Activated T-helper 1 cell treated with Interleukin-2 at 50 U/mL for 16 hours (primary cell): ENCODE measurements around the gene CABLES2.

Experiments
- DNase-seq: peaks from one replicate; pipeline ENCODE4 v3.0.0-alpha.2; 2020; ENCODE audit warnings: low read depth

Gene CABLES2

DNA sequence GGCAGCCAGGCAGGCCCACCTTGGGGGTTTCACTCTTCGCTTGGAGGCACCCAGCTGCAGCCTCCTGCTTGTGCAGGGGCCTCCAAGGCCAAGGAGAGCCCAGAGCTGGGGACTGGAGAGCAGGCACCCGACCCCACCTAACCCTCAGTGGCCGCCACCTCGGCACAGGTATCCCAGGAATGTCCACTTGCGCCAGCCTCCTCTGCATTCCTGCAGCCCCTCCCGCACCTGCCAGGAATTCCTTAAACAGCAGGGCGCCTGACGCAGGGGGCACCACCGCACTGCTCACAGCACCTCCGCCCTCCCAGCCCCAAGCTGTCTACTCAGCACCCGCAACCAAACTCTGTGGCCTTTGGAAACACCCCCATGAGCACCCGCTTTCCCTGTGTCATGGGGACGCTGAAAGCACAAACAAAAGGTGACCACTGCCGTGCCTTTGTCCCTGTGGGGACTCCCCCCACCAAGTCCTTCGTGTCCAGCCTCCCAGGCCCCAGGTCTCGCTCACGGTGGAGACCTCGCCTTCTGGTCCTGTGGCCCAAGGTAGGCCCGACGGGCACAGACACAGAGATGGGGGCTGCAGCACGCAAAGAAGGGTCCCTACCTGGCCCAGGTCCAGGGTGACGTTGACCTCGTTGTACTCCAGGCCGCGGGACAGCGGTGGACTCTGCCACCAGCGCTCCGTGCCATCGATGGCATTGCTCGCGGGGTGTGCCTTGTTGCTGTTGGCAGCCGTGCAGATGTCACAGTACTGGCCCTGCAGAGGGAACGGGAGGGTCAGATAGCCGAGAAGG, 45.1 kb downstream of the CABLES2 start:
- no peak for DNase-seq

DNA sequence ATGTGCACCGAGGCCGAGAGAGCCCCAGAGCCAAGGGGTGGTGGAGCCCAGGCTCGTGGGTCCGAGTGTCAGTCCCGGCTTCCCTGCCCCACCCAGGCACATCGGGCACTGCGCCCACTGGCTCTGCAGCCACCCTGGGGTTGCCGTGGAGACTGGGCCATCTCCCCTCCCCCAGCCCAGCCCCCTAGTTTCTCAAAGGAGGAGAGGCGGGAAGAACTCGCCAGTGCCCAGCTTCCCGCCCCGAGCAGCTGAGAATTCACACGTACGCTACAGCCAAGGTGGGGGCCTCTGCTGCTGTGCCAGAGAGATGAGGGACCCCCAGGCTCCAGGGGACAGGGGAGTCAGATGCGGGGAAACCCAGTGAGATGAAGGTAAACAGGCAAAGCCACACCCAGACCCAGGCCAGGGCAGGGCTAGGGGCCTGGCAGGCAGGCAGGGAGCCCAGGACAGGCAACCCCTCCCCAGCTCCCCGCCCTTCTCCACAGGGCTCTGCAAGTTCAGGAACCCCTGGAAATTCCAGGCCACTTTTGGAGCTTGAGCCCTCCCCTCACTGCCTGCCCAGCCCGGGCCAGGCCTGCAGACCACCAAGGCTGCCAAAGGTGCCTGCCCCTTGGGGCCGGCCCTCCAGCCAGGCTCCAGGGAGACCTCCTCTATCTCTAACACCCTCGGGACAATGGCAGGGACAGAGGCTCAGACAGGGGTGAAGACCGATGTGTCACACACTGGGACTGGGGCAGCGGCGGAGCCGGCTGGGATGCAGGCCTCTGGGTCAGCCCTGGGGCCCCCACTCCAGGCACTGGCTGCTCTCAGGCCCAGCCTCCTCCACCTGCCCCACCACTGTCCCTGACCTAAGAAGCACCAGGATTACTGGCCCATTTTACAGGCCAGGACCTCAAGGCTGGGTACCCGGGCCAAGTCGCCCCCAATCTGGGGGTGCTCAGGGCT, 46.0 kb downstream of the CABLES2 start:
- DNase-seq: no peak

DNA sequence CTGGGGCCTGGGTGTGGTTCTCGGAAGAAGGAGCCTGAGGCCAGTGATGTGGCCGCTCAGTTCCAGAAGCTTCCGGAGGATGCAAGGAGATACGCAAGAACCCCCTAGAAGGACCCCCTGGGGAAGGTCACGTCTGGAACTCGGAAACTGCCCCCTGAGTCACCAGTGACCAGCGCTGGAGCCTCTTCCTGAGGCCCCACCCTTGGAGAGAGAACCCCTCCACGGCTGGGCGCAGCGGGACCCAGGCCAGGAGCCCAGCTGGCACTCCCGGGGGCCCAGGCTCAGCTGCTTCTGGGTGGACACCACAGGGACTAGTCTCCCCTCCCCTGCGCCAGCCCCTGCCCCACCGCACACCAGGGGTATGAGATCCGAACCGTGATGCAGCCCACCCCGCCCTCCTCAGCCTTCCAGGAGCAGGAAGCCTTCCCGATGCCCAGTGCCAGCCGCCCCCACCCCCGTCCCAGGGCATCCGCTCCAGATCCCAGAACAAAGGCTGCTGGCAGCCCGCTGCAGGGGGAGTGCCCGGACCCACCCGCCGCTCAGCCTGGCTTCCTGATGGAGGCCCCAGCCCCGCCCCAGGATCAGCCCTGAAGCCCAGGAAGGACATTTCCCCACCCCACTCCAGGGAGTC, 47.5 kb downstream of the CABLES2 start:
- DNase-seq: no peak

DNA sequence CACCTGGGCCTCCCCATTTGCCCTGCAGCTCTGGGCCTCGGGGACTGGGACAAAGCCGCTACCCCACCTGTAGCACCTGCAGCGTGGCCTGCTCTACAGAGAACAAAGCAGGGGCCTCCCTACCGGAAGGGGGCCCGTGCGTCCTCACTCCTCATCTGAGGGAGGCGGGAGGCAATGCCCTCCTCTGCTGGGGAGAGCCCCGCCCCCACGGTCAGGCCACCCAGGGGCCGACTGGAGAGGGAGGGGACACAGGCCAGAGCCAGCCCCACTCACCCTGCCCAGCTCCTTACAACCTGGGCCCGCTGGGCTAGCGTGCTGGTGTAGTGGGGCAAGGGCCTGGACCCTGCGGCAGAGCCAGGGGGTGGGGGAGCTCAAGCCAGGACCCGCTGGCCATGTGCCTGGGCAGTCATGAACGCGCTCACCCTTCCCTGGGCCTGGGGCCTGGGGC, 48.0 kb downstream of the CABLES2 start:
- no peak for DNase-seq

DNA sequence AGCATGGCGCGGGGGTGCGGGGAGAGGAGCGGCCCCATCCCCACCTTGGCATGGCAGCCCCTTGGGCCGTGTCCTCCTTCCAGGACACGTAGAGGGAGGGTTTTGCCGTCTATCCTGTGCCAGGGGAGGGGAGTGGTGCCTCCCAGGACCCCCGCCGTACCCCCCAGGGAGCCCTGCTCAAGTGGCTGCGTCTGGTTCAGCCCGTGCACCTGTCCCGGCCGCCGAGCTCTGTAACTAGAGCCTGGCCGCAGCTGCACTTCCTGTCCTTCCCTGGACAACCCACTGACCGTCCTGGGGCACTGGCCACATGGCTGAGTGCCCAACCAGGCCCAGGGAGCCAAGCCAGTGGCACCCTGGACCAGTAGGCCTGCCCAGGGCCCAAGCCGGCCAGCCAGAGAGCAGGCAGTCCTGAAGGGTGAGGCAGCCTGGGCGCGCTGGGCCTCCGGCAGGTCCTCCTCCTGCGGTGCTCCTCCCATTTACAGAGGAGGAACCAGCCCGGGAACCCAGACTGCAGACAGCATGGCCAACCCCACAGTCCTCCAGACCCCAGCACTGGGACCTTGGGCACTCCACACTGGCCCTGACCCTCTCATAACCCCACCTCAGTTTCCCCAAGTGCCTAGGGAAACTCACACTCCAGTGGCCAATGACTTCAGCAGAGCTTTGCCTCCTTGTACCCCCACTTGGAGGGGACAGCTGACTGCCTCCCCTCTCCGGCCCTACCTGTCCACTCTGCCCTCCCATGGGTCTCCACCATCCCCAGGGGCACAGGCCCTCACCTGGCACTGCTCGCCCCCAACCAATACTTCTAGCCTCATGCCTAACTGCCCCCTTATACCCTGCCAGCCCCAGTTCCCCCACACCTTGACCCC, 48.7 kb downstream of the CABLES2 start:
- no peak for DNase-seq

DNA sequence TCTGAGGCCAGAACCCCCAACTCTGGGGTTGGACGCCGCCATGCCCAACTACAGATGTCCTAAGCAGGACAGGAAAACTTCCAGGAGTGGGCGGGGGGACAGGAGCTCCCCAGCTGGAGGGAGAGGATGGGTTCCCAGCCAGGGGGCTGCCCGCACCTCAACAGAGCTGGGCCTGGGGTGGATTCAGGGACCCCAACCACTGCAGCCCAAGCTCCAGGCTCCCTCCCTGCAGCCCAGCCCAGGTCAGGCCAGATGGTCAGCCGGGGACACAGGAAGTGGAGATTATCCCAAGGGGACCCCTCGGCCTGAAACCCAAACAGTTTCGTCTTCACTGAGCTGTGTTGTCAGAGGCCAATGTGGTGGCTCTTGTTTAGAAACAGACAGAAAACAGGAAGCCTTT, 49.4 kb downstream of the CABLES2 start:
- DNase-seq: no peak

DNA sequence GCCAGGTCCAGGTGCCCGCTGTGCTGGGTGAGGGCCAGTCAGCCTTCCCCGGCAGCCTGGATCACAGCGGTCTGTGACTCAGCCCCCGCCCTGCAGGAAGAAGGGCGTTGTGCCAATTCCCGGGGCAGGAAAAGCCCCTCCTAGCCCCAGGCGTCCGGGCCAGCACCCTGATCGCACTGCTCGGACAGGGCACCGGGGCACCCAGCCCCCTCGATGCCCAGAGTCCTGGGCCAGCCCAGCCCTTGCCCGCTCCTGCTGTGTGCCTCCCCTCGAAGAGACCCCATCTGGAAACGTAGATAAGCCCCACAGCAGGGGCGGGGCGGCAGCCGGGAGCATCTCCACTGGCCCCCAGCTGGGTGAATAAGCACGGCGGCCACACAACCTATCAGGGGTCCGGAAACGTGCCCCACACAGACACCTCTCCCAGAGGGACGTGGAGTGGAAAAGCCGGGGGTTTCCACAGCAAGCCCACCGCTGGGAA, 49.9 kb downstream of the CABLES2 start:
- no peak for DNase-seq

DNA sequence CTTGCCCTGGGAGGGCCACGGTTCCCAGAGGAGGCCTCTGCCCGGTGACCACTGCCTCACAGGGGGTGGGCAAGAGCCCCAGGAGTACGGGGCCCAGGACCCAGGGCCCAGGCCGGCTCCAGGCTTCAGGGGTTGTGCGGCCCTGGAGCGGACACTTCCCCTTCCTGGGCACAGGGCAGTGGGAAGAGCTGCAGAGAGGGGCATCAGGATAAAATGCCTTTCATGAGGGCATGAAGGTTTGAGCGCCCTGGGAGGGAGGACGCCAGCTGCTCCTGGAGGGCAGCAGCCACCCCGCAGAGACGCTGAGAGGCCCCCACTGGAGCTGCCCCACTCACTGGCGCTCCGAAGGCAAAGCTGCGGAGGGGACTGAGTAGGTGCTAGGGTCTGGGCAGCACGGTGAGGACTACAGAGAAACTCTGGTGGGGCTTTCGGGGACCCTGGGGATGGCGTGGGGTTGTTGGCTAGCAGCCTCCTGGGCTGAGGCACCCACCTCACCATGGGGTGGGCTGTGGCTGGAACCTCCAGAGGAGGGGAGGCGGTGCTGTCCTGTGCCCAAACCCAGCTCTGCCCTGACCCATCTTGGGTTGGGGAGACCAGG, 50.4 kb downstream of the CABLES2 start:
- no peak for DNase-seq

DNA sequence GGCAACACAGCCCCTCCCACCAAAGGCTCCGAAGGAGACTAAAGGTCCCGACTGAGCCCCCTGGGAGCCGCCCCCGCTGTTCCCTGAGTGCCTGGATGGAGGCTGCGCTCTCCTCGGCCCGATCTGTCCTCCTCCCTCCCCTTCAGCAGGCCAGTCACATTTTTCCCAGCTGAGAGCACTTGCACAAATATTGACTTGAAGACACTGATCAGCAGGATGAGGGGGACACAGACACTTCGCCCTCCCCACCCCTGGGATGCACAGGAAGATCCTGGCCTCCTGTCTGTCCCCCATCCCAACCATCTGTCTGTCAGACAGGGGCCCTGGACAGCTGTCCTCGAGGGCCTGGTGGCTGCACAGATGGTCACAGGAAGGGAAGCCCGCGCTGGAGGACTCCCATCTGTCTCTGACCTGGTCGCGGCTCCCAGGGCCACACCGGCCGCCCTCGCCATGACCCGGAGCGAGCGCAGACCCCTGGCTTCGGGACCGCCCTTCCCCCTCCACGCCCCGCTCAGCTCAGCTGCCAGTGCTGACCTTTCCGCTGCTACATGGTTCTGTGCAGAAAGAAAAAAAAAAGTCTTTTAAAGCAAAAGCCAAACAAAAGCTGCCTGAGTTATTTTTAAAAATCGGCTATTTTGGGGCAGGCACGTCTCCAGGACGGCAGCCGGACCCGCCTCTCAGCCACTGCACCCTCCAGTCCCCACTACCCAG, 51.1 kb downstream of the CABLES2 start:
- DNase-seq: no peak

DNA sequence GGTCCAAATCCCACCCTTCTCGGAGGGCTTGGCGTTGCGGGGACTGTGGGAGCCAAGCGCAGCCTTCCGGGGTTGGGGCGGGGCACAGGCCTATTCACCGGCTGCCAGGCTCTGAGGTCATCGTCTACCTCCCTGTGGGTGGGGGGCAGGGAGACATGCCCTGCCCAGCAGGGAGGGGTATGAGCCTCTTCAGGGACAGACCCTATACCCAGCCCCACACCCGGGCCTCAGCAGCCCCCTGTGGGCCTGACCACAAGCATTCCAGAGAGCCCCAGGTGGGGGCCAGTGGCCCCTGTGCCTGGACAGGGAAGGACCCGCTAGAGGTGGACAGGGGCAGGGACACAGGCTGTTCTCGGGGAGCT, 51.6 kb downstream of the CABLES2 start:
- no peak for DNase-seq

DNA sequence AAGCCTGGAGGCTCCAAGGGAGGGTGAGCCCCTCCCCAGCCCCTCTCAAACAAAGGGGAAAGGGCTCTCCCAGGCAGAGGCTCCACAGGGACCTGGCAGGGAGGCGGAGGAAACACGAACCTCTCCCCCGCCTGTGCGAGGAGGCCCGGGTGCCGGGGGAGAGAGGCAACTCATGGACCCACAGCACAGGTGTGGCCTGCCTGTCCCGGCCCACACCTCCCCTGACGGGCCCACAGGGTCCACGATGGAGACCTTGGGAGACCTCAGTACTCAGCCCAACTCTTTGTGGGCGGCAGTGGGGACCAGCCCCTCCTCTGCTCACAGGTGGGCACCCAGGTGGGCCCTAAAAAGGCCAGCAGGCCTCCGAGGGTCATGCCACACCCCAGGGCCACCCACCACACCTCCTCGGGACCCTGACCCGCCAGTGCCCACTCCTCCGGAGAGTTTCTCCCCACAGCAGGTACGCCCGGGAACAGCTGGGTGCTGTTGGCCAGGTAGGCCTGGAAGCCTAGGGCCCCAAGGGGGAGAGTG, 52.2 kb downstream of the CABLES2 start:
- no peak for DNase-seq

DNA sequence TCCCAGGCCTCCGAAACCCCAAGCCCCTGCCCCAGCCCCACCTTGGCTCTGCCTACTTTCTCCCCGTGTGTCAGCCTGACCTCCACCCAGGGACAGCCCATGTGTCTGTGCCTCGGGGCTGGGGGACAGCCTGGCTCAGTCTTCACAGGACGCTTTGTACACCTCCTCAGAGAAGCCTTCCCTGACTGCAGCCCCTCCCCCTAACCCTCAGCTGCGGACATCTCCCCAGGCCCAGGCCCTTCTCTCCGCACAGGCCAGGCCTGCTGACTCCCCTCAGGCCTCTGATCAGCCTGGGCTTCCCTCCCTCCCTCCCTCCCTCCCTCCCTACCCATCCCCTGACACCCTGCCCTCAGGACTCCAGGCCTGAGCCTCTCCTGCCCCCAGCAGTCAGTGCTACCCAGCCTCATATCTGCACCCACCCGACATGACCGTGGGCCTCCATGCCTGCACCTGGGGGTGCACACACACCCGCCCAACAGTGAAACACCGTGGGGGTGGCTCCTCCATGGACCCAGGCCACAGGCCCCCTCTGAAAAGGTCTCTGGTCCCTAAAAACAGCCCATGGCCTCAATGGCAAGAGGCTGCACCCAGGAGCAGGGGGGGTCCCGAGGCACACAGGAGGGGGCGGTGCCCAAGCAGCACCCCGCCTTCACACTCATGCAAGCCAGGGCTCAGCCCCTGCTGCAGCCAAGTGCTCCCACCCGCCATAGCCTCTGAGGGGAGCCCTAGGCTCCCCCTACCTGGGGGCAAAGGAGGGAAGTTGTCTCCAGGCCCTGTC, 52.9 kb downstream of the CABLES2 start:
- DNase-seq: no peak

DNA sequence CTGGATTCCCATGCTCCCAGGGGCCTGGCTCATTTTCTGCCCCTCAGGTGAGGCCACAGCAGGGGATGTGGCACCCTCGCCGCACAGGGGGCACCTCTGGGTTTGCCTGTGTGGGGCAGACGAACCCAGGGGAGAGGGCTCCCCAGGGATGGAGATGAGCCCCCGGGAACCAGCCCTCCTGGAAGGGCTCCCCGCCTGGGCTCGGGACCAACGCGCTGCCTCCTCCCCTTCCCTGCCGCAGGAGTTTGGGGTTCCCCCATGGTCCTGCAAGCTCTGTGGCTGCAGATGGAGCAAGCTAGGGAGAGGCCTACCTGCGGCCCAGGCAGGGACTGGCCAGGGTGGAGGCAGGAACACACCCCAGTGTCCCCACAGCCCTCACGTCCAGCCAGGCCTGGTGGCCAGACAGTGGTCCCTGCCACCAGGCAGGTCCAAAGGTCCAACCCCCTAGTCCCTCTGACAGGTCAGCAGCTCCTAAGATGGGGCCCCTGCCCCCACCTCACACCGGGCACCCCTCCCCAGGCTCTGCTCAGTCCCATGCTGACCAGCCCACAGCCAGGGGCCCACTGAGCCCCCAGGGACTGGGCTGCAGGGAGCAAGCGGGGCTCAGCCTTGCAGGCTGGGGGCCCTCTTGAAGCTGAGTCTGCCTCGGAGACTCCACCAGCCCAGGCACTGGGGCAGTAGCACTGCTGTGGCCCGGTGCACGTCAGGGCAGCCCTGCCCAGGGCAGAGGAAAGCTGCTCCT, 53.6 kb downstream of the CABLES2 start:
- DNase-seq: no peak

DNA sequence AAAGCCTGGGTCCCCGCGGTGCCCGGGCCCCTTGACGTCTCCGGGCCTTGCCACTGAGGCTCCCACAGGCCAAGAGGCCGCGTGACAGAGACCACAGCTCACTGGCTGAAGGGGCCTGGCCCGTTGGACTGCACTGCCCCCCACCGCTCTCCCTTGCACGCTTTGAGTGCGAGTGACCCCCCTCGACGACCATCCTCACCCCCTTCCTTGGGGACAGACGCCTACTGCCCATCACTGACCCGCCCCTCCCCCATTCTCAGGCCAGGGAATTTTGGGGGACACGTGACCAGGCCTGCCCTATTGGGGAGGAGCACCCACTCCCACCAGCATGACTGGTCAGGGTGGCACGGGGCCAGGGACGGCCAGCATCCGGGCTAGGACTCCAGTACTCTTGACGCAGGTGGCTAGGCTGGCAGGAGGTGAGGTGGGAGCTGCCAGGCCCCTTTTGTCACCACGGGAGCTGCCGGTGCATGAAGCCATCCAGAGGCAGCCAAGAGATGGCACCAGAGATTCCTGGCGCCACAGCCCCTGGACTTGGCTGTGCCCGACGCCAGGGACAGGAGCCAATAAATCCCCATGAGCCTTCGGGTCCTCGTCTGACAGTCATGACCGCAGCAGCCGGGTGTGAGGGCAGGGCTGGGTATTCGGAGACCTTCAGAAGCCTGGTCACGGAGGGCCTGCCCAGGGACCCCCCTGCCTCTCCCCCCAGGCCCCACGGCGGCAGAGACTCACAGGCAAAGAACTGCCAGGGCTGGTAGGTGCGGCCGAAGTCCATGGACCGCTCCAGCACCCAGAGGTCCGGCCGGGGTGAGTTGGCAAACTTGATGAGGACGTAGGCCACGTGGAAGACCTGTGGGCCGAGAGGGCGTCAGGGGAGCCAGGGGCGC, 54.4 kb downstream of the CABLES2 start:
- DNase-seq: no peak

DNA sequence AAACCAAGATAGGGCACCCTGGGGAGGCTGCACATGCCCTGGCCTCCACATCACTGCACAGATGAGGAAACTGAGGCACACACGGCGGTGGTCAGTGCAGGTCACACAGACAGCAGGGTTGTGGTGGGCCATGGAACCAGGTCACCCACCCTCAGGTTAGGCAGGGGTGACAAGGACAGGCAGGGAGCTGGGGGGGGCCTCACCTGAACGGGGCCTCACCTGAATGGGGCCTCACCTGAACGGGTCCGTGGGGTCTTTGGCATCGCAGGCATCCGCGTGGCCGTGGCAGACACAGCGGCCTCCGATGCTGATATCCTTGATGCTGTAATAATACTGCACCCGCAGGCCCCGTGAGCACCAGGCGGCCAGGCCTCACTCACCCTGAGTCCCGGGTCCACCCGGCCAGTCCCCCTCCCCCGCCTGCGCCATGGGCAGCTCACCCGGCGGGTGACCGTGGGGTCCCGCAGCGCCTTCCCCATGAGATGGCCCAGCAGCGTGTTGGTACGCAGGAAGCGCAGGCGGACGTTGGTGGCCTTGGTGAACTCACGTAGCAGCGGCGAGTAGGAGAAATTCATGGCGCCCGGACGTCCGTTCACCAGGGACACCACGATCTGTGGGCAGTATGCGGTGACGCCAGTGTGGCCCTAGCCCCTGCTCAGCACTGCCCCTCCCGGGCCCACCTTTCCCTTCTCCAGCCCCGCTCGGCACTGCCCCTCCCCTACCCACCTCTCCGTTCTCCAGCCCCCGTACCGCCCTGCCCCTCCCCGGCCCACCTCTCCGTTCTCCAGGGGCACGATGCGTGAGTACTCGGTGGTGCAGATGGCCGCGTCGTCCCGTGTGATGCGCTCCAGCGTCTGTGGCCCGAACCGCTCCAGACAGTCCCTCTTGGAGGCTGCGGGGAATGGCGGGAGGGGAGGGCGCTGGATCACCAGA, 55.4 kb downstream of the CABLES2 start:
- DNase-seq: no peak

DNA sequence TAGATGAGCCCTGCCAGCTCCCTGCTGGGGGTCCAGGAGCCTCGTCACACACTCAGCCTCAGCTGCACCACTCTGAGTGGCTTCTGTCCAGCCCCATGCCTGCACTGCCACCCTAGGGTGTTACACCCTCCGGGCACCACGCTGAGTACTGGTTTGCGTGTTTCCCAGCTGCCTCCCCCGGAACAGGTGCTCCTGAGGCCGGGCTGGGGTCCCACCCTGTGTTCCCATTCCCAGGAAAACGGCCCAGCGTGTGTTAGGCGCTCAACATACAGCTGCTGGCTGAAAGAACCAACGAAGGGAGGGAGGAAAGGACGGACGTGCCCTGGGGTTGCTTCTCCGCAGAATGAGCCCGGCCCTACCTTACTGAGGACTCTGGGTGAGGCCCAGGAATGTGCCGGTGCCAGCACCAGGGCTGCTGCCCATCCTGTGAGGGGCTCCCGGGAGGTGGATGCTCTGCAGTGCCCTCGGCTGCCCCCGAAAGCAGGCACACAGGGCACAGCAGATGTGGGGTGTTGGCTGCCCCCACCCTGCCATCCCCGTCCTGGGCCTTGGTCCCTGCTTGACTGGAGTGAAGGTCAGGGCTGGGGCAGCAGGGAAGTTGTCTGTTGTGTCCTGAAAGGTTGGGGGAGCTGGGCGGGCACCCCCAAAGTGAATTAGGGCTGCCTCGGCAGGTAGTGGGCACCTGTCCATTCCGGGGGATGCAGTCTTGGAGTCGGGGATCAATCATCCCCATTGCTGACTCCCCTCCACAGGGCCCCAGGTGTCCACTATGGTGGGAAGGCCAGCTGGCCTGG, 56.3 kb downstream of the CABLES2 start:
- DNase-seq: no peak
